ENCODE measurements around the gene FOXL1.
A peak's percentile ranks its signal among the peaks of the same experiment; 100 is the strongest.

FOXL1 gene

DNA sequence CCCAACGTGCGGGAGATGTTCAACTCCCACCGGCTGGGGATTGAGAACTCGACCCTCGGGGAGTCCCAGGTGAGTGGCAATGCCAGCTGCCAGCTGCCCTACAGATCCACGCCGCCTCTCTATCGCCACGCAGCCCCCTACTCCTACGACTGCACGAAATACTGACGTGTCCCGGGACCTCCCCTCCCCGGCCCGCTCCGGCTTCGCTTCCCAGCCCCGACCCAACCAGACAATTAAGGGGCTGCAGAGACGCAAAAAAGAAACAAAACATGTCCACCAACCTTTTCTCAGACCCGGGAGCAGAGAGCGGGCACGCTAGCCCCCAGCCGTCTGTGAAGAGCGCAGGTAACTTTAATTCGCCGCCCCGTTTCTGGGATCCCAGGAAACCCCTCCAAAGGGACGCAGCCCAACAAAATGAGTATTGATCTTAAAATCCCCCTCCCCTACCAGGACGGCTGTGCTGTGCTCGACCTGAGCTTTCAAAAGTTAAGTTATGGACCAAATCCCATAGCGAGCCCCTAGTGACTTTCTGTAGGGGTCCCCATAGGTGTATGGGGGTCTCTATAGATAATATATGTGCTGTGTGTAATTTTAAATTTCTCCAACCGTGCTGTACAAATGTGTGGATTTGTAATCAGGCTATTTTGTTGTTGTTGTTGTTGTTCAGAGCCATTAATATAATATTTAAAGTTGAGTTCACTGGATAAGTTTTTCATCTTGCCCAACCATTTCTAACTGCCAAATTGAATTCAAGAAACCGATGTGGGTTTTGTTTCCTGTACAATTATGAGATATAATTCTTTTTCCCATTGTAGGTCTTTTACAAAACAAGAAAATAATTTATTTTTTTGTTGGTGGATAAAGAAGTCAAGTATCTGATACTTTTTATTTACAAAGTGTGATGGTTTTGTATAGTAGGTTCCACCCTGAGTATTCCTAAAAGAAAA is 9.4 kb upstream of the FOXL1 start:
- no peak for DNase-seq

DNA sequence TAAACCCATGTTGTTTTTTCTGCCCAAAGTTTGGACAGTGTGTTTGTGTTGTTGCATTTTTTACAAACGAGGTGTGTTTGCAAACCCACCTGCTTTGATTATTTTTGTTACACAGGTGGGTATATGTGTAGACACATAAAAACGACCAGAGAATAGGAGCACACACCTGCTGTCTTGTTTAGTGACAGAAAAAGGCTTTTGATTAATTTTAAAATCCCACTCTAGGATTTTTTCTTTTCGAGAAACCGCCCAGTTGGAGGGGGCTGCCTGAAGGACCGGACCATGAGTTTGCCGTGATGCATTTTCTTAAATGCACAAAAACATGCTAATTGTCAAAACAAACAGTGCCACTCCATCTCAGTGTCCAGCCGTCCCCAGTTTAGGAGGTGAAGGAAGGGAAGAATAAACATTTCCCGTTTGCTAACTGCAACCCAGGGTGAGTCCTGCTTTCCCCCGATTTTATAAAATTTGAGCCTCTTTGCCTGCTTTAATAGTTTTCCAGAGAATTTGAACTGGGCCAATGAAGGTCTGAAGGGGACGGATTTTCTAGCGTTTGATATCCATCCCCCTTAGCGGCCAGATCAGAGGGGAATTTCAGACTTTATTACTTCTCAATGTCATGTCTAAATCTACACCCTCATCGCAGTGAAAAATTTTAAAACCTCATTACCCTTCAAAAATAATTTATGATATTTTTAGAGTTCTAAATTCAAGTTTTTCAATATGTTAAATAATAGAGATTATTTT is 8.5 kb upstream of the FOXL1 start:
- no peak for DNase-seq

DNA sequence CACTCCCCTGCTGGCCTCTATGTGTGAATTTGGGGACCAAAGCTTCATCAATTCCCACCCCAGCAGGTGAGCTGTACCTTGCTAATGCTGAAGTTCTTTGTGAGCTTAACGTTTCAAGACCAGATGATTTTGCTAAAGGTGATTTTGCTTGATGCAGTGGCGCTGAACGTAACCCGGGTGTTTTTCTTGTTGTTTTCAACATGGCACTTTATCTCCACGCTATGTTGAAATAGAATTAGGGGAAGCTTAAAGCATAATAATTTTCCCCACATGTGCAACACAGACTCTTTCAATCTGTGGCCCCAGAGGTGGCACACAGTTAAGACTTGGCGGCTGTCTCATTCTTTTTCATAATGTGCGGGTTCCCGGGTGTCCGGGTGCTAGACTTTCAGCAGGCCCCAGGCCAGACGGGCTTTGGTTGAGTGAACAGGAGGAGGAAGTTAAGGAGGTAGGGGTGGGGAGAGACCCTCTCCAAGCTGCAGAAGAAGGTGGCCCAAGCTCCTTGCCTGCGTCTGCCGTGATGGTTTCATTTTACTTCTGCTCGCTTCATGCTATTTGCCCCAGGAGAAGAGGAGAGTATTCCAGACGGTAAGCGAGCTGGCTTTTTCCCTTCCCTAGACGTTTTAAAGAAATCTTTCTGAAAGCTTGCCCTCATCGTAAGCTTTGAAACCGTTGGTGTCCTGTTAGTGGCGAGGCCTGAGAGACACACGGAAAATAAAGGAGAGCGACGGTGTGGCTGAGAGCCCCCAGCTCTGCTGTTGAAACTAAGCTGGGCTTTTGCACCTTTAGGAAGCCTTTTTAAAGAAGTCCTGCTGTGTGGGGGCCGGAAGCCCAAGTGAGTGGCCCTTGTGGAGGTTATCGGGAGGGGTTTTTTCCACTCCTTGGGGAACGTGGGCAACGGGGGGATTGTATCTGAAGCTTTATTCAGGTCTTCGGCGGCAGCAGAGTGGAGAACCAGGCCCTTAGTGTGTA is 7.5 kb upstream of the FOXL1 start:
- DNase-seq: no peak

DNA sequence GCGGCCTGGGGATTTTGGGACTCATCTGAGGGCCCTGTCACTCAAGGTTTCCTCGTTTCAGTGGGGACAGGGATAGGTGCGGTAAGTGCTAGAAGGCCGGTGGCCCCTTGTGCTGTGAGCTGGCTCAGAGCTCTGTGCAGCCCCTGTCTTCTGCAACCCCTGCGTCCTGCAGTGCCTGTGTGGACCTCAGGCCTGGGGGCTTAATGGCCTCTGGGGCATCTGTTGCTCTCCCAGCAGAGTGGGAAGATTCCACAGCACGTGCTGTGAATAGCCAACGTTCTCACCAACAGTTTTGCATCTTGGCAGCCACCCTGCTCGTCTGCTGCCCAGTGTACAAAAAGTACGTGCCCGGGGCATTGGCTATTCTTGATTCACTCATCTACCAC is 6.8 kb upstream of the FOXL1 start:
- no peak for DNase-seq

DNA sequence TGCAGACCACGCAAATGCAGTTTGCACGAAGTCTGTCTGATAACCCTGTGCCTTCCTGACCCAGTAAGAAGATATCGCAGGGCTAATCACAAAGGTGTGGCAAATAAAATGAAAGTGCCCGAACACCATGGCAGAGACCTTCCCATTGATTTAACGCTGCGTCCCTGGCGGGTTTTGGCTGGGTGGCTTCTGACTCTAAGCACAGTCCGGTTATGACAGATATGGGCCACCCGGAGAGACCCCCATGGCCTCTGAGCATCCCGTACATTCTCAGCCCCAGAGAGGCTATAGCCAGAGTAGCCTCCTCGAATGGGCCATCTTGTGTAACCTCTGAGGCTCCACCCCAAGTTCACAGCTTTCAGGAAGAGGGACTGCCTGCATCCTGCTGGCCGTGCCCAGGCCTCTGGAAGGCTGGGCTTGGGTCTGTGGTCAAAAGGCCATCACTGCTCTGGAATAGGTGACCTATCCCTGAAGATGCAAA is 6.3 kb upstream of the FOXL1 start:
- DNase-seq: no peak

DNA sequence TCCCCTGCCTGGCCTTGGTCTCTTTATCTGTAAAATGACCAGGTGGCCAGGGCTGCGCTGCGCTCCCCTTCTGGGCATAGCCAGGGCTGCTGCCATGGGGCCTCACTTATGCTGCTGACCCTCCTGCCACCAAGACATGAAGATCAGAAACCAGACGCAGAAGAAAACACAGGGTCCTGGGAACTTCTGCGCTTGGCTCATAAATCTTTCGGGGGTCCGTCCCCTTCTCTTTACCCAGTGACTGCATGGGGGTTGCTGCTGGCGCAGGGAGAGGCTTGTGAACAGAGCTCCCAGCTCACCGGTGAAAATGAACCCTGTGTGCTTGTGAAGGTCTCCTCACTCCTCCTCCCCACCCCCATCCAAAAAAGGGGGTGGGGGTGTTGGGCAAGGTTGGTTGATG is 5.7 kb upstream of the FOXL1 start:
- no peak for DNase-seq

DNA sequence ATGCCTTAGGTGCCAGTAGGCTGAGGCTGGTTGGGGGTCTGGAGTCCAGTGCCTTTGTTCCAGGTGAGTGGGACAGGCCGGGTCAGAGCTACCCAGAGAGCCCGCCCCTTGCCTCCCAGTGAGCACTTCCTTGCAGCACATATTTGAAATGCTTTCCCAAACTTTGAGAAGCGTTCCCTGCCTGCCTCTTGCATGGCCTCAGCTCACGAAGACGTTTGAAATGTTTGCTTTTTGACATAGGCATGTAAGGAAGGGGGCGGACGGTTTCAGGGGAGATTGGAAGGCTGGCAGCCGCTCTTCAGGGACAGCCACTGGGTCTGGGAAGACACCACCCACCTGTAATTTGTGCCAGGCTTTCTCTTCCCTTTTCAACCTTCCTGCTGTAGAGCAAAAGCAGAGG is 5.1 kb upstream of the FOXL1 start:
- no peak for DNase-seq

DNA sequence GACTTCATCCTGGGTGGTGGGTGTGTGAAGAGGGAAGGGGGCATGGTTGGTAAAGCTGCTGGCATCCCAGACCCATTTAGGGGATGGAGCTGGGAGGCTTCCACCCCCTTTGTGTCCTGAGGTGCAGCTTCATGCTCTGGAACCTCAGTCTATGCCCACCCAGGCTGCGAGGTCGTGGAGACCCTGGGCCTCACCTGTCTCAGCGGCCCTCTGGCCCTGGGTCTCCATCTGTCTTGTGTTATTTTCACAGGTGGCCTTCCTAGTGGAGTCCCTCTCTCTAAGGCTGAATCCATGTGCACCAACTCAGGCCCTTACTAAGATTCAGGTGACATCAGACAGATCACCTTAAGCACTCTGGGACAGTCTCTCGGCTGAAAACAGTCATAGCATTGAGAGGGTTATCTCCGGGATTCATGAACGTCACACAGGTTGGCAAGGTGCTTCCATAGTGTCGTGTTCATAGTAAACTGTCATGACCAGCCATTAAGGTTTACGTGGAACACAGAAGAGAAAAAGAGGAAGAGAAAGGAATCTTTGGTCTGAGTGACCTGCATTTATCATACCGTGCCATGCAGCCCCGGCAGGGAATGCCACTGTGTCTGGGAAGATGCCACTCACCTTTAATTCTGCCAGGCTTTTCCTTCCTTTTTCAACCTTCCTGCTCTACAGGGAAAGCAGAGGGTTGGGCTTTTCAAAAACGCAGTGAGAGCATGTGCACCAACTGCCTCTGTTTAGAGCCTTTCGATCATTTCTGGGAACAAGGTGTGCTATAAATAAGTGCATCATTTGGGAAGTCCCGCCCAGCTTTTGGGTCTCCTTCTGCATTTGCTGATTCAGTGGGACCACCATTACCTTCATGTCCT is 4.5 kb upstream of the FOXL1 start:
- DNase-seq: no peak

DNA sequence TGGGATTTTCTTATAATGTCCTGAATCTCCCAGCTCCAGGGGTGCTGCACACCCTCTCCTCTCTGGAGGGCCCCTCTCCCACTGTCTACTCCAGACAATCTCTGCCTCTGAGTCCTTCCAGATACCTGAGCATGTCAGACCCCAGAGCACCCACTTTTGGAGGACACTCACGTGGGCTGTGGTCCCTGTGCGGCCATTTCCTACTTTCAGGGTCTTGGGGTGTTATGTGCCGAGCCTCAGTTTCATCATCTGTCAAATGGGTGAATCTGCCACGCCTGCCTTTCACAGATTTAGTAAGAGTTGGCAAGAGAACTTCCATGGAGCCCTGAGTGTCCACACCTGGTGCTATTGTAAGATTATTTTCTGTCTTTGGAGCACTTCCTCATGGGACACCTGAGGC is 3.7 kb upstream of the FOXL1 start:
- no peak for DNase-seq

DNA sequence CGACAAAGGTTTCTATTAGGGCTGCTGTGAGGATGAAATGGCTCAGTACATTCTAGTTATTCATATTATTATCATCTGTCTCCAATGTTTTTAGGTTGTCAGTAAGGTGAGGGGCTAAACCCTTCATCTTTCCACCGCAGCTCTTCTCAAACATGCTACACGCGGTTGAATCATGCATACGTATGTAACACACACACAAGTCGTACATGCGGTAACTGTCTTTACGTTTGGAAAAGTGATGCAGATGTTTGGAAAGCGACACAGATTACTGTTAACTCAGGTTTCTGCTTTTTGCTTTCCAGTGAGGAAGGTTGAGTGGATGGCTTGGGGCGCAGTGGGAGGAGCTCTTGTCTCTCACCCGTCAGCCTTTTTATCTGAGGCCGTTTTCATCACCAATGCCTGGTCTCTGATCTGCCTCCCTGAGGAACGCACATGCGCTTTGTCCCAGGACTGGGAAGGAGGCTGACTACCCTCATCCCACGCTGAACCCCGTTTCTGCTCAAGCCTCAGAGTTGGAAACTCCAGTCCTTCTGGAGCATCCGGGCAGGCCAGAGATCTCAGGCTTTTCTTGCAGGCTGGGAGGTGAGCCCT is 3.2 kb upstream of the FOXL1 start:
- no peak for DNase-seq

DNA sequence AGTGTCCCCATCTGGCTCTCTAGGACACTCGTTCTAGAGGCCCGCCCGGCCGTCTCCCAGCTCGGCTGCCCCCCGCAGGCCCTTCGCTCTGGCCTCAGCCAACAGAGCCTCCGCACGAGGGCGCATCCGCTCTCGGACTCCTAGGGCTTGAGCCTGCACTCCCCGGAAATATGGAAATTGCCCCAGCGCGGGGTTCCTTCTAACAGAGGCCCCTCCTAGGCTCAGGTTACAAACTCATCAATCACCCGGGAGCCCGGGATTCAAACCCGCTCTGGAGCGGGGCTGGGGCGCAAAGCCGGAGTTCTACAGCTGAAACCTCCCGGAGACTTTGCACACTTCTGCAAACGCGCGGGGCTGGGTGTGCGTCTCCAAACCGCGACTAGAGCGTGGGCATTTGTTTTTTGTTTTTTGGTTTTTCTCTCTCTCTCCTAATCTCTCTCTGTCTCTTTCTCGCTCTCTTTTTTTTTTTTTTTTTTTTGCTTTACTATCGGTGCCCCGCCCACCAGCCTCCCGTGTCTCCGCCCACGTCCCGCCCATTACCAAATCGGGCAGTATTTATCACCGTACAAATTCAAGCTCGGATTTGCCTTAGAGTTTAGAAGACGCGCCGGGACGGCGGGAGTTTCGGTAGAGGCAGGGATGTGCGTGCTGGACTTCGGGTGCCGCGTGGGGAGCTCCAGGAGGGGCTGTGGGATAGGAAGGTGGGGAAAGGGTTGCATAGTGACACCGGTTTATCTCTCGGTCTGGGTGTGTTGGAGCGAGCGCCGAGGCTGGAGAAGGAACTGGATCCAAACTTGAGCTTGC is 2.4 kb upstream of the FOXL1 start:
- peak; percentile 39 for DNase-seq

DNA sequence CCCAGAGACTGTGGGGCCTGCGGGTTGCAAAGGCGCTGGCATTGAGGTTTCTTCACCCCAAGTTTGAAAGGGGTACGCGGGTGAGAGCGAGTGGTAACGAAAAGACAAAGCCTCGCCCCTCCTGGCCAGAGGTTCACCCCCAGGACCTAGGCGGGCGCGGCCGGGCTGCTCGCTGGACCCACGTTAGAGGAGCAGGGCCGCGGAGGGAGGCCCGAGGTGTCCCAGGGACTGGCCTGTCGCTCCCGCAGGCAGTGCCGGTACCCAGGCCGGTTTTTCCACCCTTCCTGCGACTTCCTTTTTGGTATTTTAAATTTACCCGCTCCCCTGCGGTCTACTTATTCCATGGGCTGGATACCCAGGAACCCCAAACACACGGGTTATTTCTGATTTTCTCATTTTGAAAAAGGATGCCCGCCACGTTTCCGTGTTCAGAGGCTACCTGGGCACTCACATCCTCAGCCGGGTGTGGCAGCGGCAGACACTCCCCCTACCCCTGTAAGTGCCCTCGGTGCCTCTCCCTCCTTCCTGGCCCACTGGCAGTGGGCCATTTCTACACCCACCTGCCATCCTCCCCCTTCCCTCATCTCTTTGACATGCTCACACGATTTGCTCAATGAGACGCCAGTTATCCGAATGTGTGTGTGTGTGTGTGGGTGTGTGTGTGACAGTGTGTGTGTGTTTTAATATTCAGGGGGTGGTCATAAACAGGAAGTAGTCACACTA is 1.6 kb upstream of the FOXL1 start:
- DNase-seq: no peak

DNA sequence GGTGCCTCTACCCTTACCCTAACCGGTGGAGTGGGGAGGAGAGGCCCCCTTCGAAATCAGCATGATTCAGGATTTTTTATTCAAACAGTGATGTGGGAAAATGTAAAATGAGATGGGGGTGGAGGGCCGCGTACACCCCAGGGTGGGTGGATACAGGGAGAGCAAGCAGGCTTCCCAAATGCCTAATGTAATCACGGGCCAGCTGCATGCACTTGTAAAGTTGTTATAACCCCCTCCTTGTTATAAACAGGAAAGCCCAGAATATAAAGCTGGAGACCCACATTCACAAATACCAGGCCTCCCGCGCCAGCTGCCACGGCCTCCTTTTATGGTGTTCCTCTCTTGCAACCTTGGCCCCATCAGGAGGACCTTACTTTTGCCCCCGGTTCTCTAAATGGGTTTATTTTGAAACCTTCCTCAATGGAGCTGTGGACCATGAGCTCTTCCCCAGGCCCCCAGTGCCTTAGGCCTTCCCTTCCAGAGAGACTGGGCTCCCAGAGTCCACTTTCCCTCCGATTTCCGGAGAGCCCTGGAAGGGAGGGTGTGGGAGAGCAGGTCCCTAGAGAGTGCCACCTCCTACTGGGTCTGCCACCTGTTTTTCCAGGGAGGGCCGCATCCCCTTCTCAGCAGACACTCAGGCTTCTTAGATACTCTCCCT is 906 bp upstream of the FOXL1 start:
- no peak for DNase-seq

DNA sequence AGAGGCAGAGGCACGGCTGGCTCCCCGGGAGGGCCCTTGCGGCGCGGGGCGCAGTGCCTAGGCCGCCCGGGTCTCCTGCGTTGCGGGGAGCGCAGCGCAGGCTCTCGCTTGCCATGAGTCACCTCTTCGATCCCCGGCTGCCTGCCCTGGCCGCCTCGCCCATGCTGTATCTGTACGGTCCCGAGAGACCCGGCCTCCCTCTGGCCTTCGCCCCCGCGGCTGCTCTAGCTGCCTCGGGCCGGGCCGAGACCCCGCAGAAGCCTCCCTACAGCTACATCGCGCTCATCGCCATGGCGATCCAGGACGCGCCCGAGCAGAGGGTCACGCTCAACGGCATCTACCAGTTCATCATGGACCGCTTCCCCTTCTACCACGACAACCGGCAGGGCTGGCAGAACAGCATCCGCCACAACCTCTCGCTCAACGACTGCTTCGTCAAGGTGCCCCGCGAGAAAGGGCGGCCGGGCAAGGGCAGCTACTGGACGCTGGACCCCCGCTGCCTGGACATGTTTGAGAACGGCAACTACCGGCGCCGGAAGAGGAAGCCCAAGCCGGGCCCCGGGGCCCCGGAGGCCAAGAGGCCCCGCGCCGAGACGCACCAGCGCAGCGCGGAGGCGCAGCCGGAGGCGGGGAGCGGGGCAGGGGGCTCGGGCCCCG is 390 bp downstream of the FOXL1 start:
- no peak for DNase-seq

DNA sequence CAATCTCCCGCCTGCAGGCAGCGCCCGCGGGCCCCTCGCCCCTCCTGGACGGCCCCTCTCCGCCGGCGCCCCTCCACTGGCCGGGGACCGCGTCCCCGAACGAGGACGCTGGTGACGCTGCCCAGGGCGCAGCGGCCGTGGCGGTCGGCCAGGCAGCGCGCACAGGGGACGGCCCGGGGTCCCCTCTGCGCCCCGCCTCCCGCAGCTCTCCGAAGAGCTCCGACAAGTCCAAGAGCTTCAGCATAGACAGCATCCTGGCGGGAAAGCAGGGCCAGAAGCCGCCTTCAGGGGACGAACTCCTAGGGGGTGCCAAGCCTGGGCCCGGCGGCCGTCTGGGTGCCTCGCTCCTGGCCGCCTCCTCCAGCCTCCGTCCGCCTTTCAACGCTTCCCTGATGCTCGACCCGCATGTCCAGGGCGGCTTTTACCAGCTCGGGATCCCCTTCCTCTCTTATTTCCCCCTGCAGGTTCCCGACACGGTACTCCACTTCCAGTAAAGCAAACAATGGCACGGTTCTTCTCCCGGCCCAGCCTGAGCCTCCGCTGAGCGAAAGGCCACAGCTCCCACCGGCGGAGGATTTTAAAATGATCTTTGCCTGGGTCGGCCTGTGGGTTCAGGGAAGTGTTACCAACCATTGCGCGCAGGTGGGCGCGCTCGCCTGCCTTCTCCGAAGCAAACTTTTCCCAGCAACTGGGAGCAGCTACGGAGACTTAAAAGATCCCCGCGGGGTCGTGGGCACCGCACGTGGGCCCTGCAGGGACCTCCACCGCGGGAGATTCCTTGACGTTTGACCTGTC is 1.1 kb downstream of the FOXL1 start:
- no peak for DNase-seq

DNA sequence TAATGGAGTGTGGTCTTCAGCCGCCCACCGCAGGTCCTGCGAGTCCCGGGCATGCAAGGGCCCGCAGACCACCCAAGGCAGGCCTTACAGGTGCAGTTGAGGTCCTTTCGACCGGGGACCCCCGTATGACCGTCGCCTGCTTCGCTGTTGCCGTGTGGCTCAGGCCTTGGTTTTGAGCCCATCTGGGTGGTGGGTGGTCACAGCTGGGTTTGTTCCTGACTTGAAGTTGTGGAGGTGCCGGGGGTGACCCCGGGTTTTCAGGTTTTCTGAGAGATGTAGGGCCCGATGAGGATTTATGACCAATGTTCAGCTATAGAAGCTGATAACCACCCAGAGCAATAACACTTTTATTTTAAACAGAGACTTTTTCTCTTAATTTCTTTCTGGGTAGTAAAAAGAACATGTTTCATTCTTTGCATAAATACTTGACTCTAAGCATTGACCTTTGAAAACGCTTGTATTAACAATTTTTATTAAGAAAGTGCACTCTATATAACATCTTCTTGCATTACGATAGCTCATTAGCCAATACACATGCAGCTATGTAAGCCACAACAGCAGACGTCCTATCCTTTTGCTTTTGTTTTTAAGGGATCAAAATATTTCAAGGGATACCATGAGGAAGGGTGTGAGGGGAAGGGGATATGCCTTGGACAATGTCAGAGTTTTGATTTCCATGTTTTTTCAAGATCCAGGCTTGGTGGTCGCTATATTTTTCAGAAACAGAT is 1.9 kb downstream of the FOXL1 start:
- no peak for DNase-seq

DNA sequence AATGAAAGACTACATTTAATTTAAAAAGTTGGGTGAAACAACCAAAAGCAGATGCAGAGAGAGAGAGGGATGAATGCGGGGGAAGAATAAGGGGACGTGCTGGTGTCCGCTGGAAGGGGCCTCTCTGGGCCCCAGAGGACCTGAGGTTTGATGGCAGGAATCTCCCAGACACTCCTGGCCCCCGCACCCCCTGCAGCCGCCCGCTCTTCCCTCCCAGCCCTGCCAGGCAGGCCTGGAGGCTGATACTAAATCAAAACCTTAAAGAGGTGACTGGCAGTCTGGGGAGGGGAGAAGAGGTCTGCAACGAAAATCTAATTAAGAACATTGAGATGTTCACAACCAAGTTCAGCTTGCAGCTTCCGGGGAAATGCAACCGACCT is 2.4 kb downstream of the FOXL1 start:
- DNase-seq: no peak
